T1000 (cell line): ENCODE data around the gene R3HDM2.

ENCODE experiments used
- DNase-seq: peaks from one replicate; lab custom pipeline; 2025; ENCODE audit warnings: mixed read lengths; lab: John Stamatoyannopoulos, UW

The R3HDM2 gene

DNA sequence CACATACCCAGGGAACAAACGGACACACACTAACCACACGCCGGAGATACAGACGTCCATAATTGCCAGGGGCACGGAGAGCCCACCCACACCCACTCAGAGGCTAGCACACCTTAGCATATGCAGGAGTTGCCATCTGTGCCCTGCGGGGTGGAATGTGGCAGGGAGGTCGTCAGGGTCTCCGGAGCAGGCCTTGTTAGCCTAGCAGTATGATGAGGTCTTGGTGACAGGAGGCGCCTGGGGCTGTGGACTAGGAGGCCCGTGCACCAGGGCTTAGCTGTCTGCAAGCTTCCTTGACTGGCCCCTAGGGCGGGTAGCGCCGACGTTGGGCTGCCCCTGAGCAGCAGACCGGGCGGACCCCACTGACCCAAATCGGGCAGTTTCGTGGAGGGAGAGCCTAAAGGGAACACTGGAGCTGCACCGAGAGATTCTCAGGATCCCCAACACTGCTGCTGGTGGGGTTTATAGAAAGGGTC, 189.9 kb downstream of the R3HDM2 start:
- no peak for DNase-seq

DNA sequence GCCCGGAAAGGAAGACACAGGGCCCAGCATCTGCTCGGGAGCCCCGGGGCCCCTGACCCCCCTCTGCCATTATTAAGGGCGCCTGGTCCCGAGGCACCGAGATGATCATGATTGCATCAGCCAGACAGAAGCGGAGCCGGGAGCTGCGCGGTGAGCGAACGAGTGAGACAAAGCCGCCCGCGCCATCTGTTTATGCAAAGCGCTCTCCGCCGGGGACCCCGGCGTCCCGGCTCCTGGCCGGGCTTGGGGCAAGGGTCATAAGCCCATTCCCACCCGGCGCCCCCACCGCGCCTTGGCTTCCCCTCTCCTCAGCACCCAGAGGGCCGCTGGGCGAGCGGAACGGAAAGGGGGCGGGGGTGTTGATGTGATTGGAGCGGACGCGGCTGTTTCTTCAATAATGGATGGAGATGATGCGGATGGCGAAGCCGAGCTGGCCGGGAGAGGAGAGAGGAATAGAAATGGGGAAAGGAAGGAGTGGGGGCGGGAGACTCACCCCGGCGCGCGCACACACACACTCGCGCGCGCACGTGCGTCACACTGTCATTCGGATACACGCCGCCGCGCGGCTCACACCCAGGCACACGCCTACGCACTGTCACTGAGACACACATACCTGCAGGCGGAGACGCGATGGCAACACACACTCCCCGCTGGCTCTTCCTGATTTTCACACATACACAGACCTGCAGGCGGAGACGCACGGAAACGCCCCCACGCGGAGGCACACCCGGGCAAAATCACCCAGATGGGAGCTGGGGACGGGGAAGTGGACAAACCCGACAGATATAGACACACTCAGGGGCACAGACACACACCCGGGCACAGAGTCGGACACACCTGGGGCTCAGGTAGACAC, 190.5 kb downstream of the R3HDM2 start:
- no peak for DNase-seq

DNA sequence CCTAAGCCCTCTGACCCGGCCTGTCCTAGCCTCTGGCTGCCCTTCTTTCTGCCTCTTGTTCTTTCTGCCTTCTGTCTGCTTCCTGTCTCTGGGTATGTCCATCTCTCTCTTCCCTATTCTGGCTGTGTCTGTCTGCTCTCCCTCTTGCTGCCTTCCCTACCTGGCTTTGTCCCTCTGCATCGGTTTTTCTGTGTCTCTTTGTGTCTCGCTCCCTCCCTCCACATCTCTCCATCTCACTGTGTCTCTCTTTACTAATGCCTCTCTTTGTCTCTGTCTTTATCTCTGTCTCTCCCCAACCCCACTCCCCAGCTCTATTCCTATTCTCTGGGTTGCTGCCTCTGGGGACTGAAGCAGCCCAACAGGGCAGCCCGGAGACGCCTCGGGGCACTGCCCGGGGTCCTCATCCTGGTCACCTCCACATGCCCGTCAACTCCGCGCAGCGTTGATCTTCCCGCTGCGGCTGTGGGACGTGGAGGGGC, 191.2 kb downstream of the R3HDM2 start:
- no peak for DNase-seq

DNA sequence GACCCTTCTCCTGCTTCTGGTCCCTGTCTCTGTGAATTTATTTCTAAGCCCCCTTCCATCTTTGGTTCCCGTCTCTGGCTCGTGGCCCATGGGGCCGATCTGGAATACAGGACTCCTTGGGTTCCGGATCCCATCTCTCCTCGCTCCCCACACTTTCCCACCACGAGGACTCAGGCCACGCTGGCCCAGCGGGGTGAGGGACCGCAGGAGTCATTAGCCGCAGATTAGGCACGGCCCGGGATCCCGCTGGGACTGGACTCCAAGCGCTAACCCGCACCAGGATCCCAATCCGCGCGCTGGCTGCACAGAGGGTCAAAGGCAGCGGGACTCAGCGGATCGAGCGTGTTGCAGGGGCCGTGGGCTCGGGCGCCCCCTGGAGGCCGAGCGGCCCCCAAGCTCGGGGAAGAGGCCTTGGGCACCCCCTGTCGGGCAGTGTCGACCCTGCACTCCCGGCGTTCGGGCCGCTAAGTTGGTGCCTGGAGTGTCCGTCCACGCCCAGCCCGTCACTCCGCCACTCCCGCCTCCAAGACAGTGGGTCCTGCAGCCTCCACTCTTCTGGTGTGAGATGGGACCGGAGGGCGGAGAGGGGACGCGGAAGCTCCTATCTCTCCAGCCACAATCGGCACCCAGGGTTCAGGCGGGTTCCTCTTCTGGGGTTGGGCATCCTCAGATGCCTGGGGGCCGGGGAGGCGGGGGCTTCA, 191.8 kb downstream of the R3HDM2 start:
- peak; percentile 89 for DNase-seq

DNA sequence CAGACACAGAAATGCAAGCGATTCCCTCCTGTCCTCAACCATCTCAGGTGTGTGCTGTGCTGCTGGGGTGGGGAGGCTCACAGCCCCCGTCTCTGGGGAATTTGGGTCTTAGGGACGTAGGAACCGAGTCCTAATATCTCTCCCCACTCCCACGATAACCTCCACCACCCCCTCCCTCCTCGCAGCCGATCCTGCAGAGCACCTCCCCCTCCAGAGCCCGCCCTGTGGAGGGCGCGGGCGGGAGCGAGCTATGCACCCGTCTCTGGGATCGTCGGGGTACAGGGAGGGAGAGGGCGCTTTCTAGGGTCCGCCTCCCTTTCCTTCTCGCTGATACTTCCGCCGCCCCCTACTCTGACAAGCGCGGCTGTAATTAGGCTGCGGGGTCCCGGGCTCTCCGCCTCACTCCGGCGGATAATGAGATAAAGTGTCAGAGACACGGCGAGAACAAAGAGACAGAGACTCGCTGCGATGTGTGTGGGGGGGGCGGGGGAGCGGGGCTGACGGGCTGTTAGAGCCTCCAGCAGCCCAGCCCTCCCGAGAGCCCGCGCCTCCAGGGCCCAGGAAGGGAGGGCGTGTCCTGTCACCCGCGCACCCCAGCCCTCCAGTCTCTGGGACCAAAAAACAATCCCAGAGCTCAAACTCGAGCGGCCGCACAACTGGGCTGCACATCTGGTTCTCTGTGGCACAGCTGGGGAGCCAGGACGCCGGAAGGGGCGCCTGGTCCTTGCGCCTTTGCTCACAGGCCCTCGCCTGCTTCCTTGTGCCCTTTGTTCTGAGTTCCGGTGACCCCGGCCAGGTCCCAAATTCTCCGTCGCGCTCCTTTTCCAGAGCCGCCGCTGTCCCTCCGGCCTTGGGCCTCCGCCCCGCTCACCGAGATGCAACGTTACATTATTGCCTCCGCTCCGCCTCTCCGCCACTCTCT, 192.7 kb downstream of the R3HDM2 start:
- no peak for DNase-seq

DNA sequence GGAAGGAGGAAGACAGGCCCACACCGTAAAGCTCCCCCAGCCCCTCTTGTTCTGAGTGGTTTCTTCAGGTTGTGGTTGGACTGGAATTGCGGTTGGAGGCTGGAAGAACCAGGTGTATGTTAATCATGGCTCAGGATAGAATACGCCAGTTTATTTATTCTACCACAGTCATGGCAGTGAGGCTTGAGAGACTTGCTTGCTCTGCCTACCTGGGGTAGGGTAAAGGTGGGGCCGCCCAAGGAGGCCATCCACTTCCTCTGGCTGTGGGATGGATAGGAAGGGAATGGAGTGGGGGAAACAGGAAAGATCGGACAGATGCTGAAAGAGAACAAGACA, 193.3 kb downstream of the R3HDM2 start:
- no peak for DNase-seq

DNA sequence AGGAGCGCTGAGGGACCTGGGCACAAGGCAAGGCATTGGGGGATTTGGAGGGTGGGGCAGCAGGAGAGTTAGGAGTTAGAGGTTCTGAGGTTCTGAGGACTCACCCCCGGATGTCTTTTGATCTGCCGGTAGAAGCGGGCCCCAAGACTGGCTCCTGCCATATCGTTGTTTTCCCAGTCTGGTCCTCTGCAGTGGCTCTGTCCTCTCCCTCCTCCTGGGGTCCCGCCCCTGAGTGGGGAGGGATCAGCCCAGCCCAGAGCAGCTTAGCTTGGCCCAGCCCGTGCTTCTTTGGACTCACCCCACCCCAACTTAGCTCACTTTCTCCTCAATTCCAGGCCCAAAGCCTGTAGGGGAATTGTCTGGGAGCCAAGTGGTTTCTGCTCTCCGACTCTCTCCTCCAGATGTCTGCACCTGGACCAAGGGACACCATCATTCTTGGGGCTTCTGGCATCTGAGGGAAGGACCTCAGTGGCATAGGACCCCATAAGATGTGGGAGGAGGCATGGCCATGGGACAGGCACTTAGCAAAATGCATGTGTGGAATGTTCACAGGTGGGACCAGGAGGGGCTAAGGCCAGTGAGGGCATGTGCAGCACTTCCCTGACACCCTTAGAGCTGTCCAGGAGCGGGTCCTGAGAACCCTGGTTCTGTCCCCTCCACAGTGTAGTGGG, 193.8 kb downstream of the R3HDM2 start:
- no peak for DNase-seq

DNA sequence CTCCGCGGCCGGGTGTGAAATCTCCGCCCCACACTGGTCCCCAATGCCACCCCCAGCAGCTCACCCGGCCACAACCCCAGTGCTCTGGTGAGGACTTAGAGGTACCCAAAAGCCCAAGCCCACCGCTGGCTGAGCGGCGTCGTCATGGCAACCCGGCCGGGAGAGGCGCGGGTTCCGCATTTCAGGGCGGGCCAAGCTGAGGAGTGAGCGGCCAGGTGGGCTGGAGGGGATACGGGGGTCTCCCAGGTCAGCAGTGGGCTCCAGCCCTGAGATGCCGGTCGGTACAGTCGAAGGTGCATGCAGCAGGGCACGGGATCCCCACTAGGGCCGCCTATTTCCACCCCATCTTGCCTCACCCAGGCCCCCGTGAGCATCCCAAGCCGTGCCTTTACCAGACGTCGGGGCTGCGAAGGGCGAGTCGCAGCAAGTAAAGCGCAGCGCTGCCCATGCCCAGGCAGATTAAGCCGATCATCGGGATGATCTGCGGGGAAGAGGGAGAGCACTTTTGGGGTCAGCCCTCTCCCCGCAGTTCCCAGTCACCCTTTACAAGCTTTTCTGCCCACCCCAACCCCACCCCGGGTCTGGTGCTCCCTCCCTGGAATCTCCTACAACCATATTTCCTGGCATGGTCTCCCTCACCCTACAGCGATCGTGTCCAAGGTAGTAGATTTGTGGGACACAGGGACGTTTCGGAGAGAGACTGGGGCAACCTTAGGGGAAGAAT, 194.5 kb downstream of the R3HDM2 start:
- DNase-seq = no peak

DNA sequence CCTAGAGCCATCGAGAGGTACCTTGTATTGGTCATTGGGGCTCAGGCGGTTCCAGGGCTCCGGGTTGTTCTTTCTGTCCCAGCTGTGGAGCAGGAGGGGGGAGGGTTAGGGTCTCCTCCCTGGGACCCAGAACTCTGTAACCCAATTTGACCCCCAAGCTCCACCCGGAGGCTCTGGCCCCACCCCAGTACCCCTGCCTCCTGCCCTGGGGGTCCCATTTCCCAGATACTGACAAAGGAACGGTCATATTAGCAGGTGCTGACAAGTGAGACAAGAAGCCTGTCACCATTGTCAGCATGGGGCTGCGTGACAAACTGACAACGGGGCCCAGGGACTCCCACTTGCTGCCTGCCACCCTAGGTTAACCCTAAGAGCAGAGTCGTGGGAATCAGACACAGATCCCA, 195.1 kb downstream of the R3HDM2 start:
- DNase-seq = no peak

DNA sequence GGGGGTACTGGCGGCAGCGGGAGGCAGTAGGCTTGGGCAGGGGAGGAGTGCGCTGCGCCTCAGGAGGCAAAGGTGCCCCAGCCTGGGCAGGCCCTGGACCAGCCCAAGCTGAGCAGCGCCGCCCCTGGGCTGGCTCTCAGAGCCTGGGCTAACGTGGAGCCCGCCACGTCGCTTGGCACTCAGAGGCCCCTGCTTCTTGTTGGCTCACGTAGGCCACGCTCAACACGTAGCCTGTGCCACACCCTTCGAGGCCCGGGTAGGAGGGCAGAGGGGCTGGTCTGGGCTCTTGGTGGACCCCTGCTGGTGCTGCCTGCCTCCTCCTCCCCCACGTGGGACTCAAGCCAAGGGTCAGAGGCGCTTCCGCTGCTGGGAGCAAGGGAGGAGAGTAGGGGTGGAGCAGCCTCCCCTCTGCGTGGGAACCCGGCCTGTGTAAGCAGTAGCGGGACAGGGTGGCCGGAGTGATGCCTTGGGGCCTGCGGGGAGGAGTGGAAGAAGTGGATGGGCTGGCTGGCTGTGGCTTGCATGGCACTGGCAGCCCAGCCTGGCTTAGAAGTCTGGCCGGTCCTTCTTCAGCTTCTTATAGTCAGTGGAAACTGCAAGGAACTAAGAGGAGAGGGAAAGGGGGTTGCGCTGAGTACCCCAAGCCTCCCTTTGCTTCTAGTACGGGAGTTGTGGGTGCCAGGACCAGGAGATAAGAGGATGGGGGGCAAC, 195.7 kb downstream of the R3HDM2 start:
- DNase-seq = no peak

DNA sequence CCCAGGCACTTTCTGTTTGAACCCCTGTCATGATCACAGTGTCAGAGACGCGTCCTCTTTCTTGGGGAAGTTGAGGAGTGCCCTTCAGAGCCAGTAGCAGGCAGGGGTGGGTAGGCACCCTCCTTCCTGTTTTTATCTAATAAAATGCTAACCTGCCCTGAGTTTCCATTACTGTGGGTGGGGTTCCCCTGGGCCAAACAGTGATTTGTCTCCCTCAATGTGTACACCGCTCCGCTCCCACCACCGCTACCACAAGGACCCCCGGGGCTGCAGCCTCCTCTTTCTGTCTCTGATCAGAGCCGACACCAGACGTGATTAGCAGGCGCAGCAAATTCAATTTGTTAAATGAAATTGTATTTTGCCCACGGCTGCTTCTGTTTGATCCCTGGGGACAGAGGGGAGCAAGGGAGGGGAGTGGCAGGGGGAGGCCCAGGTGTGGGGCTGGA, 196.2 kb downstream of the R3HDM2 start:
- no peak for DNase-seq

DNA sequence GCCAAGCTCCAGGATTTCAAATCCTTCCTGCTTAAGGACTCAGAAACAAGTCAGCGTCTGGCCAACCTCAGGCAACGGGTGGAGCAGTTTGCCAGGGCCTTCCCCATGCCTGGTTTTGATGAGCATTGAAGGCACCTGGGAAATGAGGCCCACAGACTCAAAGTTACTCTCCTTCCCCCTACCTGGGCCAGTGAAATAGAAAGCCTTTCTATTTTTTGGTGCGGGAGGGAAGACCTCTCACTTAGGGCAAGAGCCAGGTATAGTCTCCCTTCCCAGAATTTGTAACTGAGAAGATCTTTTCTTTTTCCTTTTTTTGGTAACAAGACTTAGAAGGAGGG, 196.6 kb downstream of the R3HDM2 start:
- DNase-seq = no peak

DNA sequence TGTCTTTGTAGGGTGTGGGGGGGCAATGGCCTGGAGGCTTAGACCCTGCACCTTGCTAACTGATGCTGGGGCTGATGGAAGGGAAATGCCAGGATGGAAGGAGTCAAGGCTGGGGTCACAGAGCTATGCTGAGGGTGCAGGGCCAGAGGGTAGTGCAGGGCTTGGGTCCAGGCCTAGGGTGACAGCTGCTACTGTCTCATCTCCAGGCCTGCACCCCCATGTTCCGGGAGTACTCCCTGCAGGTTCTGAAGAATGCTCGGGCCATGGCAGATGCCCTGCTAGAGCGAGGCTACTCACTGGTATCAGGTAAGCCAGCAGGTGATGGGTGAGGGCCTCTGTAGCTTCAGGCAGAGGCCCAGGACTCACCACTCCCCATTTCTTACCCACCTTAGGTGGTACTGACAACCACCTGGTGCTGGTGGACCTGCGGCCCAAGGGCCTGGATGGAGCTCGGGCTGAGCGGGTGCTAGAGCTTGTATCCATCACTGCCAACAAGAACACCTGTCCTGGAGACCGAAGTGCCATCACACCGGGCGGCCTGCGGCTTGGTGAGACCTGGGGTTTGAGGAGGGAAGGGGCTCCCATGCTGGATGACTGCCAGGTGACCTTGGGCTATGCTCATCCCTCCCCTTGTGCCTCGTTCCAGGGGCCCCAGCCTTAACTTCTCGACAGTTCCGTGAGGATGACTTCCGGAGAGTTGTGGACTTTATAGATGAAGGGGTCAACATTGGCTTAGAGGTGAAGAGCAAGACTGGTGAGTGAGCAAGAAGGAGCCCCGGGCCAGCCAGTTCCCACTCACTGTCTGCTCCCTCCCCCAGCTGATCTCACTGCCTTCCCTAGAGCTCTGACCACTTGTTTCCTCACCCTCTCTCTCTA, 197.2 kb downstream of the R3HDM2 start:
- DNase-seq = no peak

DNA sequence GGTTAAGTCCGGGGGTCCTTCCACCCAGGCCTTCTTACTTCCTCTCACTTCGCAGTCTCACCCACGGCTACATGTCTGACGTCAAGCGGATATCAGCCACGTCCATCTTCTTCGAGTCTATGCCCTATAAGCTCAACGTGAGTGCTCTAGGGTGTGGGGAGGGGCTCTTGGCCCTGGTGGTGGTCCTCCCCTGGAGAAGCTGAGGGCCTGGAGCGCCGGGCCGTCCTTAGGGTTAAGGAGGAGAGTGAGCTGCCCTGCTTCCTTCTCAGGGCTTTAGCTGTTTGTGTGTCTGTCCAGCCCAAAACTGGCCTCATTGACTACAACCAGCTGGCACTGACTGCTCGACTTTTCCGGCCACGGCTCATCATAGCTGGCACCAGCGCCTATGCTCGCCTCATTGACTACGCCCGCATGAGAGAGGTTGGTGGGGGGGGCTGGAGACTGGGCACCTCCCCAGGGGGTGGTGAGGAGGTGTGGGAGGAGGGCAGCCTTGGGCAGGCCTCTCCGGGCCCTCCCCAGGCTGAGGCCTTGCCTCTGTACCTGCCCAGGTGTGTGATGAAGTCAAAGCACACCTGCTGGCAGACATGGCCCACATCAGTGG, 198.6 kb downstream of the R3HDM2 start:
- no peak for DNase-seq

DNA sequence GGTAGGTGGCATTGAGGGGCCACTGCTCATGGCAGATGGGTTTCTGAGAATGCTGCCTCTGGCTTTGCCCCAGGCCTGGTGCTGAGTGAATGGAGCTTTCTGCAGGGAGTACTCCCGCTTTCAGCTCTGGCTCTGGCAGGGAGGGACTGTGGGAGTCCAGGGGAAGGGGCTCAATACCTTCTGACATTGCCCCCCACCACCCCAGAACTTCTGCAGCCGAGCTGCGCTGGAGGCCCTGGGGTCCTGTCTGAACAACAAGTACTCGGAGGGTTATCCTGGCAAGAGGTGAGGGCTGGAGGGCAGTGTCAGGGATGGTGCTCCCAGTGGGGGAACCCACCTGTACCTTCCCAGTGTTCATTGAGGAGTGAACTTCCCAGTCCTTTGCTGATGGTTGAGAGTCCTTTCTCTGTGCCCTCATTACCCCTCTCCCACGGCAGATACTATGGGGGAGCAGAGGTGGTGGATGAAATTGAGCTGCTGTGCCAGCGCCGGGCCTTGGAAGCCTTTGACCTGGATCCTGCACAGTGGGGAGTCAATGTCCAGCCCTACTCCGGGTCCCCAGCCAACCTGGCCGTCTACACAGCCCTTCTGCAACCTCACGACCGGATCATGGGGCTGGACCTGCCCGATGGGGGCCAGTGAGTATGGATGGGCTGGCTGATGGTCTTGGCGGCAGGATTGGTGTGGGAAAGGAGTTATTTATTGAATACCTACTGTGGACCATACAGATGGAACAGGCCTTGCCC, 199.4 kb downstream of the R3HDM2 start:
- no peak for DNase-seq

DNA sequence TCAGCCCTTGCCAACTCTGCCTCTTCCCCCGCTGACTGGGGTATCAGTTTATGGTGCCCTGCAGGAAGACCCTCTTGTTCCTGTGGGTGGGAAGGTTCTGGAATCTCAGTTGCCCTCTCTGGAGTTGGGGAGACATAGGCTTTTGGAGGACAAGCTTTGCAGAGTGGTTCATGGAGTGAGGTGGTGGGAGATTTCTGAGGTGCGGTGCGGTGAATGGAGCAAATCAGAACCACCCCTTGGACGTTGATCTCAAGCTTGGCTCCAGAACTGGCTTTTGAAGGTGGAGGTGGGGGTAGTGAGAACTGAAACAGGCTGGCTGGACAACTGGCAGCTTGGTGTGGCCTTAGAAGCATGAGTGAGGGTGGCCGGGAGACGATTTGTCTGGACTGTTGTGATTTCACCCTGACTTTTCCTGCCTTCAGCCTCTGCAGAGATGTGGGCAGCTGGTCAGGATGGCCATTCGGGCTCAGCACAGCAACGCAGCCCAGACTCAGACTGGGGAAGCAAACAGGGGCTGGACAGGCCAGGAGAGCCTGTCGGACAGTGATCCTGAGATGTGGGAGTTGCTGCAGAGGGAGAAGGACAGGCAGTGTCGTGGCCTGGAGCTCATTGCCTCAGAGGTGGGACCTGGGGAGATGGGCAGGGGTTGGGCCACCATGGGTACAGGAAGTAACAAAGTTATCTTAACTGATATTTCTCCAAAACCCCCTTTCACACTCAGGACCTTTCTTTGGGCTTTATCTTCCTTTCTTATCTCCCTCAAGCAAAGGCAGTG, 200.3 kb downstream of the R3HDM2 start:
- DNase-seq = no peak

DNA sequence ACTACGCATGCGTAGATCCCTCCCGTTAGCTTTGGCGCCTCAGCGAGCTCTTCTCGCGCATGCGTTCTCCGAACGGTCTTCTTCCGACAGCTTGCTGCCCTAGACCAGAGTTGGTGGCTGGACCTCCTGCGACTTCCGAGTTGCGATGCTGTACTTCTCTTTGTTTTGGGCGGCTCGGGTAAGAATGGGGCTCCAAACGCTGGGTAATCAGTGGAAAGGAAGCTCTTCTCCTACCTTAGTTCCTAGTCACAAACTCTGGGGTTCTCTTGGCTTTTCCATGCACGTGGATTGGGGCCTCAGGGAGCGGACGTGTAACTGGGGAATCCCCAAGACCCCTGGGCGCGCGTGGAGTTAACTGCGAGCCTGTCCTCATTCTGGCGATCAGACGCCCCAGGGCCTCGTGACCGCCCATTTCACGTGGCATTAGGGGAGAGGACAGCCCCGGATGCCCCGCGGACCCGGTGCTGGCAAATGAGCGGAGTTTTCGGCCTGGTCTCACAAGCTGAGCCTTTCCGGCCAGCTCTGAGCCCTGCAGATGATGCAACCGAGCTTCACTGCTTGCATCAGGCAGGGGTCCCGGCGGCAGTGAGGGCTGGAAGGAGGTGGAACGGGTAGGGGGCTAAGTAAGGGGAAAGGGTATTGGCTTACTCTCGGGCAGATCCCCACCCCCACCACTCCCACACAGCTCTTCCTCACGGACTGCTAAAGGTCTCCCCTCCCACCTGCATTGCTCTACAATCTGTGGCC, 201.0 kb downstream of the R3HDM2 start, which contains the start of gene SHMT2:
Gene SHMT2, plus strand, starts transcription at position 78 of the 747 bp plus-strand sequence. Its CDS starts 68 bp downstream, at position 146.
- peak; percentile 94 for DNase-seq
